LoVo (cell line): ENCODE results near the gene REV3L.
"Not testable (repeated sequence)": the region's sequence is repeated elsewhere in the genome, so short reads cannot be mapped to it uniquely, and the experiment has no call there.

Experiments used
- DNase-seq: peaks from one replicate; pipeline ENCODE4 v3.0.0-alpha.2; 2016; ENCODE audit warnings: low spot score

REV3L gene

GRCh38 chr6:111258010-111258409 is 225.0 kb downstream of the REV3L start:
- DNase-seq, result no peak

- no peak for DNase-seq
Observed at GRCh38 chr6:111256646-111257045, 226.4 kb downstream of the REV3L start.

GRCh38 chr6:111255838-111256237 is 227.2 kb downstream of the REV3L start:
- not testable (repeated sequence) for DNase-seq

GRCh38 chr6:111254779-111255166 is 228.2 kb downstream of the REV3L start:
- DNase-seq, result no peak

GRCh38 chr6:111254004-111254778 is 228.8 kb downstream of the REV3L start:
- no peak for DNase-seq

- no peak for DNase-seq
Observed at GRCh38 chr6:111252726-111253125, 230.3 kb downstream of the REV3L start.

- no peak for DNase-seq
Observed at GRCh38 chr6:111250791-111251354, 232.1 kb downstream of the REV3L start.
